CD4-positive, alpha-beta T cell treated with Interferon gamma for 1 hour (primary cell): ENCODE measurements around the gene SLFN5.
"Not testable (repeated sequence)": the region's sequence is repeated elsewhere in the genome, so short reads cannot be mapped to it uniquely, and the experiment has no call there.

Experiments
- DNase-seq: peaks from one replicate; pipeline ENCODE4 v3.0.0-alpha.2; 2020

Gene SLFN5

GRCh38 chr17:35243561-35244340 is 879 bp downstream of the SLFN5 start:
- DNase-seq: peak; percentile 46

- DNase-seq: peak; percentile 84
These were observed 1.7 kb downstream of the SLFN5 start for GRCh38 chr17:35244341-35245195.

GRCh38 chr17:35245196-35245486 is 2.3 kb downstream of the SLFN5 start:
- DNase-seq: no peak

- no peak for DNase-seq
These were observed 9.8 kb downstream of the SLFN5 start for GRCh38 chr17:35252651-35253050.

- DNase-seq: peak; percentile 4
These were observed 11.4 kb downstream of the SLFN5 start for GRCh38 chr17:35254107-35254773.

- DNase-seq: no peak
These were observed 12.4 kb downstream of the SLFN5 start for GRCh38 chr17:35255316-35255715.

GRCh38 chr17:35256629-35257028 is 13.8 kb downstream of the SLFN5 start:
- DNase-seq: no peak

- DNase-seq: no peak
These were observed 14.4 kb downstream of the SLFN5 start for GRCh38 chr17:35257208-35257659.

- no peak for DNase-seq
These were observed 16.1 kb downstream of the SLFN5 start for GRCh38 chr17:35259001-35259400.

- DNase-seq: no peak
These were observed 22.2 kb downstream of the SLFN5 start for GRCh38 chr17:35265071-35265470.

- no peak for DNase-seq
These were observed 22.8 kb downstream of the SLFN5 start for GRCh38 chr17:35265566-35266141.

GRCh38 chr17:35274167-35275066 is 31.5 kb downstream of the SLFN5 start:
- peak; percentile 3 for DNase-seq

GRCh38 chr17:35278454-35278853 is 35.6 kb downstream of the SLFN5 start:
- not testable (repeated sequence) for DNase-seq

GRCh38 chr17:35278876-35279275 is 36.0 kb downstream of the SLFN5 start:
- not testable (repeated sequence) for DNase-seq

GRCh38 chr17:35283767-35284166 is 40.9 kb downstream of the SLFN5 start:
- DNase-seq: no peak

GRCh38 chr17:35284955-35285354 is 42.1 kb downstream of the SLFN5 start:
- DNase-seq: no peak

GRCh38 chr17:35286120-35286781 is 43.4 kb downstream of the SLFN5 start:
- DNase-seq: peak; percentile 28

- no peak for DNase-seq
These were observed 44.5 kb downstream of the SLFN5 start for GRCh38 chr17:35287286-35287811.

- DNase-seq: no peak
These were observed 46.4 kb downstream of the SLFN5 start for GRCh38 chr17:35289222-35289621.

GRCh38 chr17:35291802-35292201 is 48.9 kb downstream of the SLFN5 start:
- no peak for DNase-seq

GRCh38 chr17:35293151-35293847 is 50.4 kb downstream of the SLFN5 start:
- no peak for DNase-seq
